DND-41 (cell line): ENCODE data around the gene MEA1.

ENCODE experiments used
- EZH2 ChIP-seq: IDR thresholded peaks from 3 replicates; pipeline ENCODE4 v1.6.1; 2012; ENCODE audit warnings: borderline replicate concordance, low read depth, mild to moderate bottlenecking, moderate library complexity, low read length, inconsistent platforms; ENCODE audit not compliant: severe bottlenecking
- TF ChIP-seq, protein P1 (sequence below): IDR thresholded peaks from 2 replicates; pipeline ENCODE4 v1.5.1; 2012; ENCODE audit warnings: borderline replicate concordance, low read length, moderate library complexity, mild to moderate bottlenecking; ENCODE audit not compliant: poor library complexity, severe bottlenecking; ENCODE audit errors: extremely low read depth

- TF ChIP-seq, protein P1, sequence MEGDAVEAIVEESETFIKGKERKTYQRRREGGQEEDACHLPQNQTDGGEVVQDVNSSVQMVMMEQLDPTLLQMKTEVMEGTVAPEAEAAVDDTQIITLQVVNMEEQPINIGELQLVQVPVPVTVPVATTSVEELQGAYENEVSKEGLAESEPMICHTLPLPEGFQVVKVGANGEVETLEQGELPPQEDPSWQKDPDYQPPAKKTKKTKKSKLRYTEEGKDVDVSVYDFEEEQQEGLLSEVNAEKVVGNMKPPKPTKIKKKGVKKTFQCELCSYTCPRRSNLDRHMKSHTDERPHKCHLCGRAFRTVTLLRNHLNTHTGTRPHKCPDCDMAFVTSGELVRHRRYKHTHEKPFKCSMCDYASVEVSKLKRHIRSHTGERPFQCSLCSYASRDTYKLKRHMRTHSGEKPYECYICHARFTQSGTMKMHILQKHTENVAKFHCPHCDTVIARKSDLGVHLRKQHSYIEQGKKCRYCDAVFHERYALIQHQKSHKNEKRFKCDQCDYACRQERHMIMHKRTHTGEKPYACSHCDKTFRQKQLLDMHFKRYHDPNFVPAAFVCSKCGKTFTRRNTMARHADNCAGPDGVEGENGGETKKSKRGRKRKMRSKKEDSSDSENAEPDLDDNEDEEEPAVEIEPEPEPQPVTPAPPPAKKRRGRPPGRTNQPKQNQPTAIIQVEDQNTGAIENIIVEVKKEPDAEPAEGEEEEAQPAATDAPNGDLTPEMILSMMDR: no peak
- TF ChIP-seq EZH2: no peak
These were observed 47.2 kb downstream of the MEA1 start for GRCh38 chr6:42966571-42966970.
